Body of pancreas (tissue), 4 donors: ENCODE measurements around the gene HAAO. TPM values are rescaled to one million over a fixed set of nuclear protein-coding genes. Genes with fewer than 3 reads are reported as not detected.

Experiments used
- ATAC-seq: fragments of 150-250 bp; one replicate; pipeline ENCODE4 v1.9.1; 2016
- DNase-seq, 4 donors: peaks; one replicate each; pipeline ENCODE4 v3.0.0-alpha.2; 2019
- H3K27ac ChIP-seq, 4 donors: fragments of 200-600 bp; sonication (generic); 1 replicate in 3 of 4; 2 replicates in 1 of 4; pipeline versions ENCODE4 v1.5.1 to v1.6.1; 2016 to 2019; ENCODE audit warnings: mild to moderate bottlenecking in 1 of 4, mixed read lengths in 1 of 4, moderate library complexity in 1 of 4
- H3K27me3 ChIP-seq, 2 donors: fragments of 200-600 bp; sonication (generic); one replicate each; pipeline ENCODE4 v1.6.0; 2016; ENCODE audit warnings: mild to moderate bottlenecking in 1 of 2
- H3K36me3 ChIP-seq, 2 donors: fragments of 200-600 bp; sonication (generic); replicated peaks in 1 of 2; 2 replicates each; pipeline ENCODE4 v1.5.1; 2016; ENCODE audit warnings: low read depth in 2 of 2; ENCODE audit not compliant: insufficient read depth in 1 of 2
- H3K4me1 ChIP-seq: fragments of 200-600 bp; sonication (generic); one replicate; pipeline ENCODE4 v1.6.0; 2016
- H3K4me3 ChIP-seq, 2 donors: fragments of 200-600 bp; sonication (generic); 1 replicate in 1 of 2; 2 replicates in 1 of 2; pipeline ENCODE4 v1.5.1; 2016 to 2019
- H3K9me3 ChIP-seq, 3 donors: fragments of 200-600 bp; sonication (generic); 1 replicate in 2 of 3; 2 replicates in 1 of 3; pipeline ENCODE4 v1.5.1; 2016
- POLR2A ChIP-seq, 3 donors: fragments of 450-650 bp; IDR thresholded peaks; one replicate each; pipeline ENCODE4 v1.6.1; 2016; ENCODE audit warnings: antibody characterized with exemption in 3 of 3, mild to moderate bottlenecking in 2 of 3
- WGBS, 2 donors: methylation state at CpG; one replicate each; pipeline ENCODE4 v1.1.5; 2017; 5-methylcytosine and 5-hydroxymethylcytosine counted together
- intact Hi-C: fragments of 100-400 bp; cut with DNase I; formaldehyde crosslinking; loops from one replicate; pipeline ENCODE4 v1.15.1; 2023
- total RNA-seq, 2 donors: library from RNA; depleted of rRNA; stranded (reverse); fragments of >200 nt; gene quantifications; one replicate each; pipeline ENCODE4 v1.1.0, GENCODE V29; 2016
- TF ChIP-seq, protein P1 (sequence below), 7 experiments: fragments of 450-650 bp in 4 of 7; fragments of 200-600 bp in 3 of 7; sonication (generic) in 3 of 7; IDR thresholded peaks; one replicate each; pipeline ENCODE4 v1.5.1; 2016 to 2019; ENCODE audit warnings: antibody characterized with exemption in 7 of 7

The HAAO gene
- total RNA-seq, 2 donors from 2014 or later, result 30.3 to 30.9 TPM

GRCh38 chr2:42726680-42727079, 65.7 kb downstream of the HAAO start:
- Histone ChIP-seq H3K27me3 (no peaks in the 10 kb centered on the region), H3K9me3 (no peaks in the 10 kb centered on the region), H3K4me3 (no peak overlapping the region), H3K36me3 (no peaks in the 10 kb centered on the region), H3K27ac (no peak overlapping the region), H3K4me1 (peaks cover 15% of the 10 kb centered on the region)
- DNase-seq, result no peak
- no peak for ATAC-seq
- WGBS, 2 donors, result 82 to 93% methylated on average over 2 of the region's 2 CpGs
- no peak for TF ChIP-seq POLR2A (IDR thresholded peaks at IDR 0.05)
- TF ChIP-seq, protein P1, sequence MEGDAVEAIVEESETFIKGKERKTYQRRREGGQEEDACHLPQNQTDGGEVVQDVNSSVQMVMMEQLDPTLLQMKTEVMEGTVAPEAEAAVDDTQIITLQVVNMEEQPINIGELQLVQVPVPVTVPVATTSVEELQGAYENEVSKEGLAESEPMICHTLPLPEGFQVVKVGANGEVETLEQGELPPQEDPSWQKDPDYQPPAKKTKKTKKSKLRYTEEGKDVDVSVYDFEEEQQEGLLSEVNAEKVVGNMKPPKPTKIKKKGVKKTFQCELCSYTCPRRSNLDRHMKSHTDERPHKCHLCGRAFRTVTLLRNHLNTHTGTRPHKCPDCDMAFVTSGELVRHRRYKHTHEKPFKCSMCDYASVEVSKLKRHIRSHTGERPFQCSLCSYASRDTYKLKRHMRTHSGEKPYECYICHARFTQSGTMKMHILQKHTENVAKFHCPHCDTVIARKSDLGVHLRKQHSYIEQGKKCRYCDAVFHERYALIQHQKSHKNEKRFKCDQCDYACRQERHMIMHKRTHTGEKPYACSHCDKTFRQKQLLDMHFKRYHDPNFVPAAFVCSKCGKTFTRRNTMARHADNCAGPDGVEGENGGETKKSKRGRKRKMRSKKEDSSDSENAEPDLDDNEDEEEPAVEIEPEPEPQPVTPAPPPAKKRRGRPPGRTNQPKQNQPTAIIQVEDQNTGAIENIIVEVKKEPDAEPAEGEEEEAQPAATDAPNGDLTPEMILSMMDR (IDR thresholded peaks at IDR 0.05), result no peak
- intact Hi-C loops, result no loop called here

GRCh38 chr2:42725657-42726056, 66.7 kb downstream of the HAAO start:
- DNase-seq (peak in 1 of 4 donors; percentile 10), ATAC-seq (no peak)
- peaks cover 18% of the 10 kb centered on the region for H3K4me1 ChIP-seq
- no peak overlapping the region for H3K4me3 ChIP-seq
- WGBS, 2 donors, result 83 to 86% methylated on average over 4 of the region's 4 CpGs
- H3K27ac ChIP-seq, result no peak overlapping the region
- no peaks in the 10 kb centered on the region for H3K36me3 ChIP-seq
- TF ChIP-seq, protein P1 (IDR thresholded peaks at IDR 0.05), result no peak
- TF ChIP-seq POLR2A (IDR thresholded peaks at IDR 0.05), result no peak
- intact Hi-C loops, result no loop called here
- no peaks in the 10 kb centered on the region for H3K27me3 ChIP-seq
- H3K9me3 ChIP-seq, result no peaks in the 10 kb centered on the region

DNA sequence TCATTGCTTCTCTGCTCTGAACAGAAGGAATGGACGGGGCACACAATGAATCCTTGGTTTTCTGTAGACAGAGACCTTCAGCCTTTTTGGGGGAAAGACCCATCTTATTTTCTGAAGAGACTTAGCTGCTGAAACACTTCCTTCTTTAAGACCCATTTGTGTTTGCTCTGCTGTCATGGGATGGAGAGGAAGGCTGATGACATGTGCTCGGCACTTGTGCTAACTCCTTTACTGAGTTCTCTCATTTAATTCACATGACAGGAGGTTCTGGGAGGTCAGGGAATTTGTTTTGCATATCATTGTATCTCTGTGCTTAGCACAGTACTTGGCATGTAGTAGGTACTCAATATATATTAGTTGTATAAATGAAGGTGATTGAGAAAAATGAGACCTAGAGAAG, 67.5 kb downstream of the HAAO start:
- H3K4me3 ChIP-seq, result no peak overlapping the region
- H3K36me3 ChIP-seq, result no peaks in the 10 kb centered on the region
- 88 to 89% methylated on average over 2 of the region's 2 CpGs for WGBS, 2 donors
- TF ChIP-seq, protein P1 (IDR thresholded peaks at IDR 0.05), result no peak
- no peak for TF ChIP-seq POLR2A (IDR thresholded peaks at IDR 0.05)
- intact Hi-C loops, result no loop called here
- peaks cover 18% of the 10 kb centered on the region for H3K4me1 ChIP-seq
- no peak for DNase-seq
- no peaks in the 10 kb centered on the region for H3K9me3 ChIP-seq
- no peaks in the 10 kb centered on the region for H3K27me3 ChIP-seq
- no peak overlapping the region for H3K27ac ChIP-seq
- no peak for ATAC-seq

DNA sequence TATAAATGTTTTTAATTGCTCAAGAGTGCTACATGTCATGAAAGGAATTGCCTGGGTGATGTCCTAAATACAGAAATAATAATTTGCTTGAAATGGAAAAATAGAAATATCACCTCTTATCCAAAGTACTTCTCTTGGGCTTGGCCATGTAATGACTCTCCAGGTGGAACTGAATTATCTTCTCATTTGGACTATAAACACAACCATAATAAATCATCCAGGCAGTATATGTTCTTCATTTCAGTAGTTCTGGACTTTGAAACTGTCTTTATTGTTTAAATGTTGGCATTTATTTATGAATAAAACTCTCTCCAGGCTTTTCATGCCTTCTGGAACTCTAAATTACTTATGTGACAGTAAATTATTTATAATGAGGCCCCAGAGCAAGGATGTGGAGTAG, 68.9 kb downstream of the HAAO start:
- Histone ChIP-seq H3K9me3 (no peaks in the 10 kb centered on the region), H3K27ac (peak overlapping the region in 2 of 4 donors; percentile 73 to 84), H3K36me3 (no peaks in the 10 kb centered on the region), H3K4me3 (no peak overlapping the region), H3K27me3 (no peaks in the 10 kb centered on the region), H3K4me1 (peaks cover 18% of the 10 kb centered on the region)
- ATAC-seq (no peak), DNase-seq (no peak)
- TF ChIP-seq POLR2A (IDR thresholded peaks at IDR 0.05), result no peak
- TF ChIP-seq, protein P1 (IDR thresholded peaks at IDR 0.05), result no peak
- intact Hi-C loops, result no loop called here

- no peaks in the 10 kb centered on the region for H3K9me3 ChIP-seq
- H3K4me1 ChIP-seq, result peaks cover 18% of the 10 kb centered on the region
- TF ChIP-seq POLR2A (IDR thresholded peaks at IDR 0.05), result peak in 1 of 3 donors; percentile 50
- TF ChIP-seq, protein P1 (IDR thresholded peaks at IDR 0.05), result no peak
- ATAC-seq (peak; percentile 99), DNase-seq (peak; percentile 68 to 91 (median 84))
- 34% methylated on average over 7 of the region's 7 CpGs for WGBS, 2 donors
- H3K27me3 ChIP-seq, result no peaks in the 10 kb centered on the region
- no peak overlapping the region for H3K4me3 ChIP-seq
- H3K27ac ChIP-seq, result peak overlapping the region; percentile 64 to 84 (median 72)
- intact Hi-C loops, result no loop called here
- H3K36me3 ChIP-seq, result no peaks in the 10 kb centered on the region
Measured at GRCh38 chr2:42722320-42723190, 69.8 kb downstream of the HAAO start.
